ENCODE results near the gene GRK4. TPM values are rescaled to one million over a fixed set of nuclear protein-coding genes. Genes with fewer than 3 reads are reported as not detected.

GRK4 gene
- total and polyA plus RNA-seq, 2 of the 4 experiments (the other 2 are of a cell fraction) = 1.6 to 2.2 TPM

- POLR2A ChIA-PET (ENCODE audit: unreplicated experiment) = no interaction called here
- Histone ChIP-seq H3K9me3 (ENCODE audit: control insufficient read depth, insufficient read depth, low read length) (no peaks in the 10 kb centered on the region), H3K27me3 (ENCODE audit: control insufficient read depth, insufficient read depth, low read length) (no peaks in the 10 kb centered on the region; the same call in 1 of the 2 replicates), H3K4me1 (ENCODE audit: control insufficient read depth, insufficient read depth, low read length) (peaks cover 4% of the 10 kb centered on the region), H2BK15ac (ENCODE audit: low read depth, low read length) (no peak overlapping the region), H3K36me3 (ENCODE audit: control insufficient read depth, insufficient read depth, low read length) (no peaks in the 10 kb centered on the region), H3K56ac (ENCODE audit: extremely low read depth, insufficient read depth, low read length) (no peak overlapping the region), H2AFZ (replicated peaks; ENCODE audit: low read length, poor library complexity) (no peak overlapping the region), H3K4ac (ENCODE audit: low read depth, low read length) (no peak overlapping the region), H3K79me1 (ENCODE audit: low read depth in 1 of 2, low read length in 2 of 2) (no peaks in the 10 kb centered on the region), H2BK5ac (ENCODE audit: low read depth, low read length, poor library complexity, severe bottlenecking) (no peak overlapping the region), H3K23ac (ENCODE audit: low read depth, low read length) (no peak overlapping the region), H2BK120ac (ENCODE audit: low read depth, low read length) (no peak overlapping the region), H4K20me1 (ENCODE audit: insufficient read depth, low read length) (no peaks in the 10 kb centered on the region), H3K4me3 (ENCODE audit: insufficient read depth, low read depth, low read length) (no peak overlapping the region), H4K91ac (ENCODE audit: insufficient read depth, low read depth, low read length) (no peak overlapping the region), H3K9ac (ENCODE audit: low read depth, low read length) (no peak overlapping the region), H2AK5ac (ENCODE audit: low read depth, low read length) (no peak overlapping the region), H3K9me1 (ENCODE audit: insufficient read depth, low read length) (peaks cover 6% of the 10 kb centered on the region; the same call in 1 of the 2 replicates), H3K4me2 (ENCODE audit: low read depth, low read length) (no peak overlapping the region), H3K14ac (replicated peaks; ENCODE audit: low read depth, low read length) (no peak overlapping the region), H3K18ac (ENCODE audit: low read depth, low read length) (no peak overlapping the region), H4K5ac (ENCODE audit: low read depth, low read length) (no peak overlapping the region), H3K27ac (ENCODE audit: insufficient read depth, low read length) (no peak overlapping the region), H2AK9ac (replicated peaks; ENCODE audit: low read depth, low read length, poor library complexity) (no peak overlapping the region), H2BK20ac (ENCODE audit: low read depth, low read length) (no peak overlapping the region), H4K8ac (ENCODE audit: low read depth in 2 of 2, low read length in 2 of 2) (no peak overlapping the region)
- no TSS peak for BruUV-seq (replicated peaks)
- ATAC-seq (ENCODE audit: low read depth) (no peak), DNase-seq (no peak)
- intact Hi-C loops (cut with micrococcal nuclease) = no loop called here
- no CpG with 5 or more reads among the region's 2 CpGs for WGBS, 2 experiments (ENCODE audit: extremely low coverage in 2 of 2, insufficient read length in 1 of 2)
- in situ Hi-C loops (cut with MboI; ENCODE audit: low sequenced_read_pairs) = no loop called here
- dilution Hi-C loops (cut with HindIII; ENCODE audit: low sequenced_read_pairs, unreplicated experiment) = no loop called here
- CTCF ChIA-PET = interaction anchor here (0.6 kb wide), 1 partner anchor 9 kb away, joined by 4 read pairs; no protein-coding TSS in a partner anchor
- no peak for TF ChIP-seq RFX5 (IDR thresholded peaks at IDR 0.05; ENCODE audit: low read depth, low read length)
- no peak for TF ChIP-seq MAFK (IDR thresholded peaks at IDR 0.05; ENCODE audit: low read depth, low read length)
- no peak for TF ChIP-seq MXI1 (IDR thresholded peaks at IDR 0.05; ENCODE audit: borderline replicate concordance, low read depth, low read length)
- no peak for TF ChIP-seq CEBPB (IDR thresholded peaks at IDR 0.05; ENCODE audit: low read depth, low read length)
- TF ChIP-seq BHLHE40 (IDR thresholded peaks at IDR 0.05; ENCODE audit: low read depth, low read length) = no peak
- TF ChIP-seq CHD1 (IDR thresholded peaks at IDR 0.05; ENCODE audit: low read depth, low read length) = no peak
- TF ChIP-seq, protein P1, sequence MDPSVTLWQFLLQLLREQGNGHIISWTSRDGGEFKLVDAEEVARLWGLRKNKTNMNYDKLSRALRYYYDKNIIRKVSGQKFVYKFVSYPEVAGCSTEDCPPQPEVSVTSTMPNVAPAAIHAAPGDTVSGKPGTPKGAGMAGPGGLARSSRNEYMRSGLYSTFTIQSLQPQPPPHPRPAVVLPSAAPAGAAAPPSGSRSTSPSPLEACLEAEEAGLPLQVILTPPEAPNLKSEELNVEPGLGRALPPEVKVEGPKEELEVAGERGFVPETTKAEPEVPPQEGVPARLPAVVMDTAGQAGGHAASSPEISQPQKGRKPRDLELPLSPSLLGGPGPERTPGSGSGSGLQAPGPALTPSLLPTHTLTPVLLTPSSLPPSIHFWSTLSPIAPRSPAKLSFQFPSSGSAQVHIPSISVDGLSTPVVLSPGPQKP (IDR thresholded peaks at IDR 0.05; ENCODE audit: borderline replicate concordance, low read depth, low read length) = no peak
- no peak for TF ChIP-seq RCOR1 (IDR thresholded peaks at IDR 0.05; ENCODE audit: insufficient replicate concordance, low read length)
- TF ChIP-seq, protein P2, sequence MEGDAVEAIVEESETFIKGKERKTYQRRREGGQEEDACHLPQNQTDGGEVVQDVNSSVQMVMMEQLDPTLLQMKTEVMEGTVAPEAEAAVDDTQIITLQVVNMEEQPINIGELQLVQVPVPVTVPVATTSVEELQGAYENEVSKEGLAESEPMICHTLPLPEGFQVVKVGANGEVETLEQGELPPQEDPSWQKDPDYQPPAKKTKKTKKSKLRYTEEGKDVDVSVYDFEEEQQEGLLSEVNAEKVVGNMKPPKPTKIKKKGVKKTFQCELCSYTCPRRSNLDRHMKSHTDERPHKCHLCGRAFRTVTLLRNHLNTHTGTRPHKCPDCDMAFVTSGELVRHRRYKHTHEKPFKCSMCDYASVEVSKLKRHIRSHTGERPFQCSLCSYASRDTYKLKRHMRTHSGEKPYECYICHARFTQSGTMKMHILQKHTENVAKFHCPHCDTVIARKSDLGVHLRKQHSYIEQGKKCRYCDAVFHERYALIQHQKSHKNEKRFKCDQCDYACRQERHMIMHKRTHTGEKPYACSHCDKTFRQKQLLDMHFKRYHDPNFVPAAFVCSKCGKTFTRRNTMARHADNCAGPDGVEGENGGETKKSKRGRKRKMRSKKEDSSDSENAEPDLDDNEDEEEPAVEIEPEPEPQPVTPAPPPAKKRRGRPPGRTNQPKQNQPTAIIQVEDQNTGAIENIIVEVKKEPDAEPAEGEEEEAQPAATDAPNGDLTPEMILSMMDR (conservative IDR thresholded peaks at IDR 0.05; ENCODE audit: low read depth, low read length) = no peak
- TF ChIP-seq RAD21 (IDR thresholded peaks at IDR 0.05; ENCODE audit: low read length) = no peak
- no peak for TF ChIP-seq NFE2L2 (IDR thresholded peaks at IDR 0.05; ENCODE audit: low read depth, low read length)
- TF ChIP-seq FOS (IDR thresholded peaks at IDR 0.05; ENCODE audit: low read depth, low read length) = no peak
- TF ChIP-seq POLR2A (IDR thresholded peaks at IDR 0.05; ENCODE audit: low read depth, low read length) = no peak
- no peak for TF ChIP-seq SMC3 (IDR thresholded peaks at IDR 0.05; ENCODE audit: low read depth, low read length)
- TF ChIP-seq, protein P3, sequence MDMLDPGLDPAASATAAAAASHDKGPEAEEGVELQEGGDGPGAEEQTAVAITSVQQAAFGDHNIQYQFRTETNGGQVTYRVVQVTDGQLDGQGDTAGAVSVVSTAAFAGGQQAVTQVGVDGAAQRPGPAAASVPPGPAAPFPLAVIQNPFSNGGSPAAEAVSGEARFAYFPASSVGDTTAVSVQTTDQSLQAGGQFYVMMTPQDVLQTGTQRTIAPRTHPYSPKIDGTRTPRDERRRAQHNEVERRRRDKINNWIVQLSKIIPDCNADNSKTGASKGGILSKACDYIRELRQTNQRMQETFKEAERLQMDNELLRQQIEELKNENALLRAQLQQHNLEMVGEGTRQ (IDR thresholded peaks at IDR 0.05; ENCODE audit: low read depth, low read length) = no peak
- TF ChIP-seq MAZ (IDR thresholded peaks at IDR 0.05; ENCODE audit: borderline replicate concordance, low read depth, low read length) = no peak
Observed at GRCh38 chr4:3007724-3008123, 44.4 kb downstream of the GRK4 start.
